Vagina (tissue), 2 donors: Measurements from ENCODE around the gene ASIC1. TPM values are rescaled to one million over a fixed set of nuclear protein-coding genes. Genes with fewer than 3 reads are reported as not detected.

Experiments
- DNase-seq, 2 donors: peaks; one replicate each; pipeline ENCODE4 v3.0.0-alpha.2; 2017; ENCODE audit errors: extremely low spot score in 2 of 2
- H3K27ac ChIP-seq: fragments of 200-600 bp; sonication (generic); one replicate; pipeline ENCODE4 v1.5.1; 2019
- H3K27me3 ChIP-seq: fragments of 200-600 bp; sonication (generic); one replicate; pipeline ENCODE4 v1.5.1; 2019
- H3K36me3 ChIP-seq, 2 donors: fragments of 200-600 bp; sonication (generic); one replicate each; pipeline ENCODE4 v1.5.1; 2017 to 2019
- H3K4me1 ChIP-seq: fragments of 200-600 bp; sonication (generic); one replicate; pipeline ENCODE4 v1.5.1; 2019
- H3K4me3 ChIP-seq, 2 donors: fragments of 200-600 bp; sonication (generic); 1 replicate in 1 of 2; 2 replicates in 1 of 2; pipeline ENCODE4 v1.5.1; 2016 to 2019
- H3K9me3 ChIP-seq: fragments of 200-600 bp; sonication (generic); one replicate; pipeline ENCODE4 v1.5.1; 2019
- POLR2A ChIP-seq, 2 donors: fragments of 450-650 bp; IDR thresholded peaks; one replicate each; pipeline ENCODE4 v1.6.1; 2017; ENCODE audit warnings: antibody characterized with exemption in 2 of 2, mild to moderate bottlenecking in 2 of 2, moderate library complexity in 2 of 2
- POLR2AphosphoS5 ChIP-seq, 2 donors: sonication (generic); formaldehyde crosslinking; IDR thresholded peaks; one replicate each; pipeline ENCODE4 v1.9.0; 2017; ENCODE audit warnings: antibody characterized with exemption in 2 of 2, mild to moderate bottlenecking in 2 of 2, low read depth in 1 of 2; ENCODE audit not compliant: insufficient read depth in 1 of 2
- intact Hi-C: fragments of 100-400 bp; cut with DNase I; formaldehyde crosslinking; loops from one replicate; pipeline ENCODE4 v1.15.1; 2023
- total RNA-seq: library from RNA; depleted of rRNA; stranded (reverse); fragments of >200 nt; gene quantifications from one replicate; pipeline ENCODE4 v1.2.3, GENCODE V29; 2016
- TF ChIP-seq, protein P1 (sequence below), 3 experiments: fragments of 450-650 bp in 2 of 3; fragments of 200-600 bp in 1 of 3; sonication (generic) in 1 of 3; IDR thresholded peaks; one replicate each; pipeline ENCODE4 v1.5.1; 2017 to 2019; ENCODE audit warnings: antibody characterized with exemption in 3 of 3, mild to moderate bottlenecking in 2 of 3, moderate library complexity in 2 of 3

ASIC1 gene
- total RNA-seq, 1 donor from 2014 or later: 2.9 TPM

DNA sequence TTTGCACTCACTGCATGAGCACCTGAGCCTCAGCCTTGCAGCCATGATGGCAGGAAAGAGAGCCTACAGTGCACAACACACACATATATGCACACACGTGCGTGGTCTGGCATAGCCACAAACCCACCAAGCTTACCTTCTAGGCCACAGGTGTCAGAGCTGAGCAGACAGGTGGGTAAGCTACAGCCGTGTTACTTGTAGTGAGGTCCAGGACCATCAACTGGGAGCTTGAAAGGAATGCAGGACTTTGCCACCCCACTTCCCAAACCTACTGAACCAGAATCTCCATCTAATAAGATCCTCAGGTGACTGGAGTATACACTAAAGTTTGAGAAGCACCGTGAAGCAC, 2.7 kb downstream of the ASIC1 start:
- TF ChIP-seq POLR2A (IDR thresholded peaks at IDR 0.05) (no peak), POLR2AphosphoS5 (IDR thresholded peaks at IDR 0.05; ENCODE audit: insufficient read depth in 1 of 2, low read depth in 1 of 2) (no peak)
- TF ChIP-seq, protein P1, sequence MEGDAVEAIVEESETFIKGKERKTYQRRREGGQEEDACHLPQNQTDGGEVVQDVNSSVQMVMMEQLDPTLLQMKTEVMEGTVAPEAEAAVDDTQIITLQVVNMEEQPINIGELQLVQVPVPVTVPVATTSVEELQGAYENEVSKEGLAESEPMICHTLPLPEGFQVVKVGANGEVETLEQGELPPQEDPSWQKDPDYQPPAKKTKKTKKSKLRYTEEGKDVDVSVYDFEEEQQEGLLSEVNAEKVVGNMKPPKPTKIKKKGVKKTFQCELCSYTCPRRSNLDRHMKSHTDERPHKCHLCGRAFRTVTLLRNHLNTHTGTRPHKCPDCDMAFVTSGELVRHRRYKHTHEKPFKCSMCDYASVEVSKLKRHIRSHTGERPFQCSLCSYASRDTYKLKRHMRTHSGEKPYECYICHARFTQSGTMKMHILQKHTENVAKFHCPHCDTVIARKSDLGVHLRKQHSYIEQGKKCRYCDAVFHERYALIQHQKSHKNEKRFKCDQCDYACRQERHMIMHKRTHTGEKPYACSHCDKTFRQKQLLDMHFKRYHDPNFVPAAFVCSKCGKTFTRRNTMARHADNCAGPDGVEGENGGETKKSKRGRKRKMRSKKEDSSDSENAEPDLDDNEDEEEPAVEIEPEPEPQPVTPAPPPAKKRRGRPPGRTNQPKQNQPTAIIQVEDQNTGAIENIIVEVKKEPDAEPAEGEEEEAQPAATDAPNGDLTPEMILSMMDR (IDR thresholded peaks at IDR 0.05): no peak
- peaks cover 23% of the 10 kb centered on the region for H3K4me1 ChIP-seq
- intact Hi-C loops: no loop called here
- H3K27me3 ChIP-seq: no peaks in the 10 kb centered on the region
- no peaks in the 10 kb centered on the region for H3K36me3 ChIP-seq
- no peaks in the 10 kb centered on the region for H3K9me3 ChIP-seq
- H3K27ac ChIP-seq: no peak overlapping the region
- no peak overlapping the region for H3K4me3 ChIP-seq
- DNase-seq: no peak

DNA sequence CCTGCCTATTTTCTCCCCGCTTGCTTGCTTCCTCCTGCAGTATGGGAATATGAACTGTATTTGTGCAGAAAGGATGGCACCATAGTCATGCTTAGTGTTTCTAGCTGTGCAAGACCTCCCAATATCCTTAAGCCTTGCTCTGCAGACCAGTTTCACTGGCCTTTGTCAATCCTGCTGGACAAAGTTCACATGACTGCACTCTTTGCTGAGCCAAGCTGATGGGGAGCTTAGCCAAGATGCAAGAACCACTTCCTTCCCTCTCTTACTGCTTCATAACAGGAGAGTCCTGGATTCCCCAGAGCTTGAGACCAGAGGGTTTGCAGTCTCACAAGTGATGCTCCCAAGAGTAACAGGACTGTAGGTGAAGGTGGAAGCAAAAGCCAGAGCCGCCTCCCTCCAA, 3.8 kb downstream of the ASIC1 start:
- intact Hi-C loops: no loop called here
- Histone ChIP-seq H3K4me1 (peaks cover 17% of the 10 kb centered on the region), H3K27ac (no peak overlapping the region), H3K36me3 (no peaks in the 10 kb centered on the region), H3K27me3 (no peaks in the 10 kb centered on the region), H3K9me3 (no peaks in the 10 kb centered on the region), H3K4me3 (no peak overlapping the region)
- no peak for DNase-seq
- TF ChIP-seq, protein P1 (IDR thresholded peaks at IDR 0.05): no peak
- TF ChIP-seq POLR2AphosphoS5 (IDR thresholded peaks at IDR 0.05; ENCODE audit: insufficient read depth in 1 of 2, low read depth in 1 of 2) (no peak), POLR2A (IDR thresholded peaks at IDR 0.05) (no peak)

DNA sequence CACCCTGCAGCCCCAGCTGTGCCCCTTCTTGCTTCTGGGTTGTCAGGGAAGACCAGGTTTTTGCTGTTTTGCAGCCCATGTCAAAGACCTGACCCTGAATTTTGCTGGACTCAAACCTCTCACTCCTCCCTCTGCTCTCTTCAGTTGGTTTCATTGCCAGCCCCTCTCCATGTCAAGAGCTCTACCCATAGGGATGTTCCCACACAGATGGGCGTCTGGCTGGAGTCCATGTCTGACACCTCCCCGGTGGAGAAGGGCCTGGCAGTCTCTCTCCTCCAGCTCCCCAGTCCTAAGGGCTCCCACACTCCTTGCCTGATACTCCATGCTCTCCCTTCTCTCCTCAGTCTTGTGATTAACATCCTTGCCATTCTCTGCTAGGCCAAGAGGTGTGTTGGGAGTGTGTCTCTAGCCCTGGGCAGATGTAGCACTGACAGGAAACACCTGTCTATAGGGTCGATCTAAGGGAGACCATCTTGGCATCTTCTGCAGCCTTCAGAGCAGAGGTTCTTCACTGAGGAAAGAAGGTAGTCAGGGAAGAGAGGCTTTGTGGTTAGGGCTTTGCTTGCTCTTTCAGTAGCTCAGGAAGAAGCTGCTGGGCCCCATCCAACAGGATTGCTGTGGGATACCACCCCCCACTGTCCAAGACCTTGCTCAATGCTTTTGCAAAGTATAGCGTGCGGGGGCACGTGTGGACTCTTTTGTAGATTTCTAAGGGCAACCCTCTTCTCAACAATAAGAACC, 4.7 kb downstream of the ASIC1 start:
- Histone ChIP-seq H3K27ac (no peak overlapping the region), H3K9me3 (no peaks in the 10 kb centered on the region), H3K4me3 (no peak overlapping the region), H3K4me1 (peaks cover 8% of the 10 kb centered on the region), H3K27me3 (no peaks in the 10 kb centered on the region), H3K36me3 (no peaks in the 10 kb centered on the region)
- no peak for DNase-seq
- TF ChIP-seq, protein P1 (IDR thresholded peaks at IDR 0.05): no peak
- no peak for TF ChIP-seq POLR2A (IDR thresholded peaks at IDR 0.05)
- TF ChIP-seq POLR2AphosphoS5 (IDR thresholded peaks at IDR 0.05; ENCODE audit: insufficient read depth in 1 of 2, low read depth in 1 of 2): no peak
- intact Hi-C loops: no loop called here

DNA sequence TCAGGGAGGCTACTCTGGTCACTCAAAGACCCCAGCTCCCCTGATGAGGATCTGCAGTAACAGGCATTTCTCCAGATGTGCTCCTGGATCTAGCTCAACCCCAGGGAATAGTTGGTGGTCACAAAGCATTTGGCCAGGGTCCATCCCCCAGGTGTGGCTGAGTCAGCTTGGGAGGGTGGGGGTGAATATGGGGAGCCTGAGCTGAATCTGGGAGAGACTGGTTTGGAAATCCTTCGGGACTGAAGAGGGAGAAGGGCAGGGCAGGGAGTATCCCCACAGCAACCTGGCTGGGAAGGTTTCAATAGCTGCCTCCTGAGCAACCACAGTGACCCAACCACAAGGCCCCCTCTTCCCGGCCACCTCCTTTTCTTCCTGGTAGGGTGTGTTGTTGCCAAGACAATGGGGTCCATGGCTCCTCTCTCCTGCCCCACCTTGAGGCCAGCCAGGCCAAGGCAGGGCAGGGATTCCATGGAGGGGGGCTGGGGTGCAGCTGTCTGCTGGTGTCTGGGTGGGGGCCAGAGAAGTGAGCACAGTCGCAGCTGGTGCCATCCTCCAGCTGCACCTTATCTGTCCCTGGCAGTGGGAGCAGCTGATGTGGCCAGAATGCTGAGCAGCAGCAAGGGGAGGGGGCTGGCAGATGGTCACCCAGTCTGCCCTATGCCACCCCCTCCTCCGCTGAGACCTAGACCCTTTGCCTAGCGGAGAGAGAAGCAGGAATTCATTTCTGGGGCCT, 5.5 kb downstream of the ASIC1 start:
- Histone ChIP-seq H3K27ac (no peak overlapping the region), H3K36me3 (no peaks in the 10 kb centered on the region), H3K4me3 (no peak overlapping the region), H3K4me1 (peaks cover 3% of the 10 kb centered on the region), H3K9me3 (no peaks in the 10 kb centered on the region), H3K27me3 (no peaks in the 10 kb centered on the region)
- DNase-seq: no peak
- TF ChIP-seq, protein P1 (IDR thresholded peaks at IDR 0.05): no peak
- TF ChIP-seq POLR2A (IDR thresholded peaks at IDR 0.05): no peak
- no peak for TF ChIP-seq POLR2AphosphoS5 (IDR thresholded peaks at IDR 0.05; ENCODE audit: insufficient read depth in 1 of 2, low read depth in 1 of 2)
- intact Hi-C loops: no loop called here
